GM21825 (cell line): Measurements from ENCODE around the gene EEF1AKMT3.

Source experiments
- ATAC-seq: cut with Tn5 transposase; IDR thresholded peaks from one replicate; pipeline ENCODE4 v1.9.1; 2021; ENCODE audit warnings: mild to moderate bottlenecking, moderate library complexity; ENCODE audit not compliant: unreplicated experiment

Gene EEF1AKMT3

GRCh38 chr12:57782243-57782607 is 9.8 kb downstream of the EEF1AKMT3 start:
- no peak for ATAC-seq

GRCh38 chr12:57782608-57783465 is 10.4 kb downstream of the EEF1AKMT3 start, which contains the start of gene TSFM:
Gene TSFM (plus strand): TSS chr12:57782787. CDS start chr12:57782802, 15 bp downstream.
- ATAC-seq: peak; percentile 86

GRCh38 chr12:57783466-57783801 is 11.0 kb downstream of the EEF1AKMT3 start:
- ATAC-seq: no peak

DNA sequence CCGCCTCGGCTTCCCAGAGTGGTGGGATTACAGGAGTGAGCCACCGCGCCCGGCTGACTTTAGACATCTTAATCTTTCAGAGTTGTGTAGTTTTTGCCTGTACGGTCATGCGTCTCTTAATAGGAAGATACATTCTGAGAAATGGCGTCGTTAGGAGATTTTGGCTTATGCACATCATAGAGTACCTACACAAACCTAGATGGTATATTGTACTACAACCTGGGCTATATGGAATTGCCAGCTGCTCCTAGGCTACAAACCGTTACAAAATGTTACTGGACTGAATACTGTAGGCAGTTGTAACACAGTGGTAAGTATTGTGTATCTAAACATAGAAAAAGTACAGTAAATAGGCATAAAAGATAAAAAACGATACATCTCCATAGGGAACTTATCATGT is 11.4 kb downstream of the EEF1AKMT3 start:
- no peak for ATAC-seq

- ATAC-seq: no peak
These were observed 21.5 kb downstream of the EEF1AKMT3 start for GRCh38 chr12:57793920-57794319.

GRCh38 chr12:57795354-57795753 is 22.9 kb downstream of the EEF1AKMT3 start:
- ATAC-seq: no peak

DNA sequence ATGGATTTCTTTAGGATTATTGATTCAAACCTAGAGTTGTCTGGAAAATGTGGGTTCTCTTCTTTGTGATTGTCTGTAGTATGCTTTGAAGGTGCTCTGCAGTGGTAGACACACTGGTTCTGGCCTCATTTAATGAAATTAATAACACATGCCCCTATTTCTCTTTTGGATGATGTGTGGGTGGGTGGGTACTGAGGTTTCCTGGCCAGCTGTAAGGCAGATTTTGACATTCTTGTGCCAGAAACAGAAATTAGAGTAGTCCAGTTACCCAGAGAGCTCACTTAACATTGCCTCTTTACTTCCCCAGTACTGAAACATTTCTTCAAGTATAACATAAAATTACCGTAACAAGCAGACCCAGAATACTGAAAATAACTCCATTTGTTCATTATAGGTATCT is 24.6 kb downstream of the EEF1AKMT3 start:
- ATAC-seq: no peak

DNA sequence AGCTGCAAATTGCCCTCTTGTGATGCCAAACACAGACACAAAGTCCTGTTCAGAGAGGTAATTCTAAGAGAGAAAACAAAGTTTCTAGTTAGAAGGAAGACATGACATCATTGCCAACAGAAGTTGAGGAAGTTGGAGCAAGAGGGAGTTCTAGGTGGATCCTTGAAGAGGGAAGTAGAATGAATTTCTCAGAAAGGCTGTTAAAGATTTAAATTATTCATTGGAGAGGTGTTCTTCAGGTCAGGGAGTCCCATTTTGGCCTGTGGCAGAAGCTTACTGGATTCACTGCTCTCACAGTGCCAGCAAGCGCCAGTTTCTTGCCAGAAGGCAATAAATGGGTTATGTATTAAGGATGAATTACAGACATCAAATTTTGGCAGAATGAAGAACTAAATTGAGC is 25.5 kb downstream of the EEF1AKMT3 start:
- ATAC-seq: no peak

GRCh38 chr12:57800965-57801364 is 28.6 kb downstream of the EEF1AKMT3 start:
- no peak for ATAC-seq

DNA sequence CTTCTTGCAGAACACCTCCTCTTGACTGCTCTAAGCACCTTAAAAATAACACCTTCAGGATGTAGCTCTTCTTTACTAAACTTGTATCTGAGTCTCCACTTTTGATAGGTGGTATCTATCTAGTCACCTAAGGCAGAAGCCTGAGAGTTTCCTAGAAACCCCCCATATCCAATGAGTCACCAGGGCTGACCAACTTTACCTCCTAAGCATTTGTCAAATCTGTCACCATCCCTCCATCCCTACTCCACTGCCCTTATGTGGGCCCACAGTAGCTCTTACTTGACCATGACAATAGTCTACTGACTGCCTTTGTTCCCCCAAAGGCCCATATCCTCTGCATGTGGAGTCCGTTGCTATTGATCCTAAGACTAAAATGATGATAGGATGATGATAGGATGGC is 30.2 kb downstream of the EEF1AKMT3 start:
- no peak for ATAC-seq

DNA sequence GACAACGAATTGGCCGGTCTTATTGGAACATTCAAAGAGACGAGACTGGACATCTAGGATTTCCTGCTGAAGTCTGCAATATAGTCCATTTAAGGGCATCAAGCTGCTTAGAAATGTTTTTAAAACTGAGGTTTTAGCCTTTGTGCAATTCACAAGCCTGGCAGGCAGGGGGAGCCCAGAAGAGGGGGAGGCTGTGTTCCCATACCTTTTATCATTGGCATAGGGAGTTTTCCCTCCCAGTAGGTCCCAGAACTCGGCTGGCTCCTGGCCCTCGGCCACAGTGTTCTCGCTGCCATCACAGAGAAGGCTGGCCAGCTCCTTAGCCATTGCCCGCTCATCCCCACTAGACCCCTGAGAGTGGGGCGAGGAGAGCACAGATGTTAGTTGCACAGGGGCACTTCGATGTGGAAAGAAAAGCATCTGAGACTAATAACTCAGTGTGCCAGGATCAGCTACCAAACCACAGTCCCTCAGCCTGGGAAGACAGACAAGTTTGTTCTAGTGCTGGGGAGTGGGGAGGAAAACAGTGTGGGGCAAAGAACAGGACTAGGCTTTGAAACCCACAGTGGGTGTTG is 31.0 kb downstream of the EEF1AKMT3 start:
- no peak for ATAC-seq

GRCh38 chr12:57806677-57807076 is 34.3 kb downstream of the EEF1AKMT3 start:
- no peak for ATAC-seq

DNA sequence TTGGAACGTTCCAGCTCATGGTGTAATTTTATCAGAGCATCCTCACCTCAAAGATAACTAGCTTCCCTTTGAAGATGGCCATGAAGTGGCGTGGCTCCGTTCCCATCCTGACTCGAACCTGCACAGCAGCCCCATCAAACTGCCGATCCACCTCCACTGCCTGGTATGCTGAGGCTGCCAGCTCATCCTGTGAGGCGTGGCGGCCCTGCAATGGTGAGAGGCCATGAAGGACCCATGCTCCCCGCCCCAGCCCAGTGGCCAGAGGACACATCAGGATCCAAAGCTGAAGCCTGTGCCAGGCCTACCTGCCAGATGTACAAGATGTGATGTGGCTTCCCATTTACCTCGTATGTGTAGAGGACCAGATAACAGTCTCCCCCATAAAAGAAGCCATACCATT is 34.9 kb downstream of the EEF1AKMT3 start:
- ATAC-seq: no peak

GRCh38 chr12:57808351-57808750 is 35.9 kb downstream of the EEF1AKMT3 start:
- ATAC-seq: no peak

GRCh38 chr12:57809425-57809824 is 37.0 kb downstream of the EEF1AKMT3 start:
- ATAC-seq: no peak

- ATAC-seq: no peak
These were observed 38.0 kb downstream of the EEF1AKMT3 start for GRCh38 chr12:57810450-57810849.

GRCh38 chr12:57811028-57811755 is 38.8 kb downstream of the EEF1AKMT3 start:
- no peak for ATAC-seq

DNA sequence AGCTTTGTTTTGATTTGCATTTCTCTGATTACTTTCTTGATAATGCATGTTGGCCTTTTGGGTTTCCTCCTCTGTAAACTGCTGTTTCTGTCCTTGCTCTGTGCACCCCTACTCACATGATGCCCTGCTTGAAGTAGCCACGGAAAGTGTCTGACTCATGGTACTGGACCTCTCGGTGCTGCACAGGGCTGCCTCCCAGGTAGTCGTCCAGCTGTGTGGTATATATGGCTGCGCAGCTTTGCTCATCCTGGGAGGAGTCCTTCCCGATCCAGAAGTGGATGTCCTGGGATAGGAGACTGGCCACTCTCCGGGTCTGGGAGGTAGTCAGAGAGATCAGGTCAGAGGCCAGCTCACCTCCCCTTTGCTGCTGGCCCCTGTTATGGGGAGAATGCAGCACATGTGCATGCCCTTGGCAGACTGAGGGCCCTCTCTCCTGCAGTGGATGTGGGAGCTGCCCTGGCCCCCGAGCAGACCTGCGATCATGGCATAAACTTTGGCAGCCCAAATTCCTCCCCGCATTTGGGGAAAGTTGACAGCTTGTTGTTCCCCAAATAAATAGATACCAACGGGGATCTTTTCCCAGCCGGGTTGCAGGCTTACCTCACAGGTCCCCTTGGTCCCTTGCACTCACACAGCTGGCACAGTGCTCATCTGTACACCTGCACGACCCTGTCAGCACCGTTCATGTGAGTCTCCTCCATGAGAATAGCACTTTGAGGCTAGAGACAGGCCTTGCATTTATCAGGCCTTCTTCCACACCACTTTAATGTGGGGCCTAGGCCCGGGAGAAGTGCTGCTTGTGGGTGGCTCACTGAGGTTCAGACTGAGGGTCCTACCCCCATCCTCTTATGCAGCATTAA is 40.9 kb downstream of the EEF1AKMT3 start:
- ATAC-seq: no peak

GRCh38 chr12:57813971-57814772 is 41.8 kb downstream of the EEF1AKMT3 start:
- no peak for ATAC-seq
